HG02870 (cell line): Measurements from ENCODE around the gene TNRC6C.

Experiments
- ATAC-seq: cut with Tn5 transposase; IDR thresholded peaks from one replicate; pipeline ENCODE4 v1.9.1; 2021; ENCODE audit warnings: mild to moderate bottlenecking, moderate library complexity; ENCODE audit not compliant: unreplicated experiment

The TNRC6C gene

GRCh38 chr17:77957857-77958715 lies at the start of gene TNRC6C:
TSS of gene TNRC6C (plus strand) at chr17:77958703. CDS start at chr17:78004207, 45,504 bp downstream.
- ATAC-seq = peak; percentile 90

GRCh38 chr17:77909236-77909635 lies 49.3 kb upstream of the TNRC6C start:
- ATAC-seq = no peak

- no peak for ATAC-seq
Observed at GRCh38 chr17:77909816-77910215, 48.7 kb upstream of the TNRC6C start.

GRCh38 chr17:77914385-77915254 lies 43.9 kb upstream of the TNRC6C start:
- ATAC-seq = no peak

- no peak for ATAC-seq
Observed at GRCh38 chr17:77915594-77916021, 42.9 kb upstream of the TNRC6C start.

GRCh38 chr17:77916264-77916663 lies 42.2 kb upstream of the TNRC6C start:
- no peak for ATAC-seq

GRCh38 chr17:77916703-77917481 lies 41.6 kb upstream of the TNRC6C start:
- ATAC-seq = no peak

GRCh38 chr17:77919276-77919675 lies 39.2 kb upstream of the TNRC6C start:
- no peak for ATAC-seq

- no peak for ATAC-seq
Observed at GRCh38 chr17:77923135-77923534, 35.4 kb upstream of the TNRC6C start.

GRCh38 chr17:77923776-77924513 lies 34.6 kb upstream of the TNRC6C start:
- no peak for ATAC-seq

- no peak for ATAC-seq
Observed at GRCh38 chr17:77924757-77925336, 33.7 kb upstream of the TNRC6C start.

- no peak for ATAC-seq
Observed at GRCh38 chr17:77925831-77926543, 32.5 kb upstream of the TNRC6C start.

GRCh38 chr17:77926981-77927380 lies 31.5 kb upstream of the TNRC6C start:
- no peak for ATAC-seq

GRCh38 chr17:77927777-77928518 lies 30.6 kb upstream of the TNRC6C start:
- ATAC-seq = no peak

GRCh38 chr17:77928519-77929179 lies 29.9 kb upstream of the TNRC6C start:
- no peak for ATAC-seq

- no peak for ATAC-seq
Observed at GRCh38 chr17:77929180-77929564, 29.3 kb upstream of the TNRC6C start.

GRCh38 chr17:77929871-77930436 lies 28.5 kb upstream of the TNRC6C start:
- no peak for ATAC-seq
